ENCODE measurements around the gene INAFM1. TPM values are rescaled to one million over a fixed set of nuclear protein-coding genes. Genes with fewer than 3 reads are reported as not detected.

The INAFM1 gene
- total RNA-seq, 1 donor from 2014 or later, result 65.0 TPM

DNA sequence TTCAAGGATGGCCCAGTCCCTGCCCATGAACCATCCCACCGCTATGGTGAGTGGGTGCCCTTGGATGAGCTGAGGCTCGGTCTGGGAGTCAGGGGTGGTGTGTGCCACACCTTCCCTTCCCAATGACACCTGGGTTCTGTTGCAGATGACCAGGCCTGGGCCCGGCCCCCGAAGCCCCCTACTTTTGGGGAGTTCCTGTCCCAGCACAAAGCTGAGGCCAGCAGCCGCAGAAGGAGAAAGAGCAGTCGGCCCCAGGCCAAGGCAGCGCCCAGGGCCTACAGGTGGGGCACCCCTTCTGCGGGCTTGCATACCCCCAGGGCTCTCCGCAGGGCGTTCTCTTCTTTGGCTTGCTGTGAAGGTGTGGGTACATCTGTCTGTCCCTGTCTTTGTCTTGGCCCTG lies 4.3 kb upstream of the INAFM1 start:
- Mint-ChIP-seq H3K36me3 (ENCODE audit: unreplicated experiment) (no peaks in the 10 kb centered on the region), H3K27ac (ENCODE audit: unreplicated experiment) (no peak overlapping the region), H3K9me3 (ENCODE audit: unreplicated experiment) (peaks cover 7% of the 10 kb centered on the region), H3K4me1 (ENCODE audit: low read depth, unreplicated experiment) (peaks cover 13% of the 10 kb centered on the region), H3K4me3 (ENCODE audit: unreplicated experiment) (no peak overlapping the region), H3K27me3 (ENCODE audit: unreplicated experiment) (peaks cover 15% of the 10 kb centered on the region)
- DNase-seq, result no peak
- TF ChIP-seq, protein P1, sequence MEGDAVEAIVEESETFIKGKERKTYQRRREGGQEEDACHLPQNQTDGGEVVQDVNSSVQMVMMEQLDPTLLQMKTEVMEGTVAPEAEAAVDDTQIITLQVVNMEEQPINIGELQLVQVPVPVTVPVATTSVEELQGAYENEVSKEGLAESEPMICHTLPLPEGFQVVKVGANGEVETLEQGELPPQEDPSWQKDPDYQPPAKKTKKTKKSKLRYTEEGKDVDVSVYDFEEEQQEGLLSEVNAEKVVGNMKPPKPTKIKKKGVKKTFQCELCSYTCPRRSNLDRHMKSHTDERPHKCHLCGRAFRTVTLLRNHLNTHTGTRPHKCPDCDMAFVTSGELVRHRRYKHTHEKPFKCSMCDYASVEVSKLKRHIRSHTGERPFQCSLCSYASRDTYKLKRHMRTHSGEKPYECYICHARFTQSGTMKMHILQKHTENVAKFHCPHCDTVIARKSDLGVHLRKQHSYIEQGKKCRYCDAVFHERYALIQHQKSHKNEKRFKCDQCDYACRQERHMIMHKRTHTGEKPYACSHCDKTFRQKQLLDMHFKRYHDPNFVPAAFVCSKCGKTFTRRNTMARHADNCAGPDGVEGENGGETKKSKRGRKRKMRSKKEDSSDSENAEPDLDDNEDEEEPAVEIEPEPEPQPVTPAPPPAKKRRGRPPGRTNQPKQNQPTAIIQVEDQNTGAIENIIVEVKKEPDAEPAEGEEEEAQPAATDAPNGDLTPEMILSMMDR (IDR thresholded peaks at IDR 0.05; ENCODE audit: partially characterized antibody, unreplicated experiment), result no peak

DNA sequence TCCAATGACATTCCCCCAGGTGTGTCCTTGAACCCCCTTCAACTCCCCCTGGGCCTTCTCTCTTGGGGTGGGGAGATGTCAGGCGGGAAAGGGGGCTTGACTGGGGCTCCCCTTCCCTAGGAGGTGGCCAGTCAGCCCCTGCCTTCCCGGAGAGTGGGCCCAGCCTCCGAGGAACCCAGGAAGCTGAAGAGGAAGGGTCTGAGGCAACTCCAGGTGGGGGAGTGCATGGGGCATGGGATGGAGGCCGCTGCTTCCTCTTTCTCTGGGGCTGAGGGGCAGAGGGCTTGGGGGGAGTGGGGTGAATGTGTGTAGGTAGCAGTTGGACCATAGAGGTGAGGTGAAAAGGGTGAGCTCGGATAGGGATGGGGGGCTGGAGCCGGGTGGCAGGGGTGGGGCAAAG lies 2.7 kb upstream of the INAFM1 start:
- Mint-ChIP-seq H3K4me1 (ENCODE audit: low read depth, unreplicated experiment) (peaks cover 17% of the 10 kb centered on the region), H3K27me3 (ENCODE audit: unreplicated experiment) (peaks cover 18% of the 10 kb centered on the region), H3K36me3 (ENCODE audit: unreplicated experiment) (no peaks in the 10 kb centered on the region), H3K27ac (ENCODE audit: unreplicated experiment) (peak overlapping the region; percentile 68), H3K9me3 (ENCODE audit: unreplicated experiment) (peaks cover 13% of the 10 kb centered on the region), H3K4me3 (ENCODE audit: unreplicated experiment) (no peak overlapping the region)
- TF ChIP-seq, protein P1 (IDR thresholded peaks at IDR 0.05; ENCODE audit: partially characterized antibody, unreplicated experiment), result no peak
- DNase-seq, result no peak

- peak overlapping the region; percentile 80 for H3K27ac Mint-ChIP-seq (ENCODE audit: unreplicated experiment)
- peaks cover 13% of the 10 kb centered on the region for H3K9me3 Mint-ChIP-seq (ENCODE audit: unreplicated experiment)
- DNase-seq, result no peak
- TF ChIP-seq, protein P1 (IDR thresholded peaks at IDR 0.05; ENCODE audit: partially characterized antibody, unreplicated experiment), result no peak
- peak overlapping the region; percentile 75 for H3K4me3 Mint-ChIP-seq (ENCODE audit: unreplicated experiment)
- H3K27me3 Mint-ChIP-seq (ENCODE audit: unreplicated experiment), result peaks cover 17% of the 10 kb centered on the region
- no peaks in the 10 kb centered on the region for H3K36me3 Mint-ChIP-seq (ENCODE audit: unreplicated experiment)
- H3K4me1 Mint-ChIP-seq (ENCODE audit: low read depth, unreplicated experiment), result peaks cover 20% of the 10 kb centered on the region
These were observed 2.0 kb upstream of the INAFM1 start for GRCh38 chr19:47272448-47273312.

DNA sequence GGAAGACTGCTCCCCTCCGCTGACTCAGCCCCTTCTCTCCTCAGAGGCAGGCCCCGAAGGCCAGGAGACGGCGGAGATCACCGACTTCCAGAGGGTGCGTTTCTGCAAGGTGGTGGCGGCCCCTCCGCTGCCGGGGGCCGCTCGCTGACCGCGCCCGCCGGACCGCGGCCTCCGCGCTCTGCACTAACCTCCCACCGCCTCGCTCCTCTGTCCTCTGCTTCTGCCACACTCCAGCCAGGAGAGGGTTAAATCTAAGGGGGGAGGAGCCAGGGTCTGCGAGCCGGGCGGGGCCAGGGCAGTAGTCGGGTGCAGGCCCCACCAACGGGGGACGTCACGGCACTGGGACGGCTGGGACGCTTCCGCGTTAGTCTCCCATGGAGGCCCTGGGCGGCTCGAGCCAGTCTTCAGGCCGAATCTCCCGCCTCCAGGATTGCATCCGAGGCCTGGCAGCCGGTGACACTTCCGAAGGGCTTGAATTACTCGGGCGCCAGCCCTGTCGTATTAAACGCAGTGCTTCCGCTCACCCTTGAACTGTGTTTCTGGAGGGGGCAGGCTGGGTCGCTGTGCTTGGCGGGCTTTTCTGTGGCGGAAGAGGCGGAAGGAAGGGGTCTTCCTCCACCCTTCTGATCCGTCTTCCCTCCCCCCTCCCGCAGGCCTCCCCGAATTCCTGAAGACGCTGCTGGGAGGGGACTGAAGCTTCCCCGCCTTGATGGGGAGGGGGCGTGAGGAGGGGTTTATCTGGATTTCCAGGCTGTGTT lies 1.2 kb upstream of the INAFM1 start:
- Mint-ChIP-seq H3K4me3 (ENCODE audit: unreplicated experiment) (peak overlapping the region; percentile 88), H3K27ac (ENCODE audit: unreplicated experiment) (peak overlapping the region; percentile 64), H3K27me3 (ENCODE audit: unreplicated experiment) (peaks cover 19% of the 10 kb centered on the region), H3K4me1 (ENCODE audit: low read depth, unreplicated experiment) (peaks cover 23% of the 10 kb centered on the region), H3K9me3 (ENCODE audit: unreplicated experiment) (peaks cover 13% of the 10 kb centered on the region), H3K36me3 (ENCODE audit: unreplicated experiment) (no peaks in the 10 kb centered on the region)
- TF ChIP-seq, protein P1 (IDR thresholded peaks at IDR 0.05; ENCODE audit: partially characterized antibody, unreplicated experiment), result no peak
- DNase-seq, result peak; percentile 86

All from glutamatergic neuron (in vitro differentiated cells).